ENCODE measurements around the gene ZNF608.

ZNF608 gene

GRCh38 chr5:124736082-124736804 is 10.2 kb downstream of the ZNF608 start:
- DNase-seq, result no peak

DNA sequence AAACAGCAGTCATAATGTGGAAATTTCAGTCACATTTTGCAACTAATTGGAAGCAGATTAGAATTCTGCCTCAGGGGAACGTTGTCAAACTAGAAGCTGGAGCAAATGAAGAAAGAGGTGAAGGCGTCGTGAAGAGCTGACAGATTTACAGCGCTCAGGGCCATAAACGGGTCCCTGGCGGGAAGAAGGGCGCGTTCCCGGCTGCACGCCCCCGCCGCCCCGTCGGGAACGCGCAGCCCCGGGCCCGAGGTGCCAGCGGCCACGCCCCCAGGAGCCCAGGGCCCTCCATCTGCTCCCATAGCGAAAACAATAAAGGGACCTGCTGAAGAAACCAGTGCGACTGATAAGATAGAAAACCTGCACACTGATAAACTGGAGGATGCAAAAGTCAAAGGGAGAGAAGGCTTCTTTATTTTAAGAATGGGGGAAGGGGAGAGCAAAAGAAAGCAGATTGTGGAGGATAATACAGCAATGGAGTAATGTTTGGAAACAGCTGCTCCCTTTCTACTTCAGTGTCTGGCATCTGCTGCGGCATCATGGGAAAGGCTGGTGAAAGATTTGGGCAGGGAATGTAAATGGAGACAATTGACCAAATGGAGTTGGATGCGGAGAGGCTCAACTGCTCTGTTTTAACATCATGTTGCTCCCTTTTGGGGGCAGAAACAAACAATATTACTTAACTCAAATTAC is 11.1 kb downstream of the ZNF608 start:
- DNase-seq, result no peak

- no peak for DNase-seq
Observed at GRCh38 chr5:124734574-124735168, 11.8 kb downstream of the ZNF608 start.

- DNase-seq, result peak; percentile 53
Observed at GRCh38 chr5:124733329-124733650, 13.1 kb downstream of the ZNF608 start.

- DNase-seq, result peak; percentile 32
Observed at GRCh38 chr5:124732428-124733328, 13.8 kb downstream of the ZNF608 start.

DNA sequence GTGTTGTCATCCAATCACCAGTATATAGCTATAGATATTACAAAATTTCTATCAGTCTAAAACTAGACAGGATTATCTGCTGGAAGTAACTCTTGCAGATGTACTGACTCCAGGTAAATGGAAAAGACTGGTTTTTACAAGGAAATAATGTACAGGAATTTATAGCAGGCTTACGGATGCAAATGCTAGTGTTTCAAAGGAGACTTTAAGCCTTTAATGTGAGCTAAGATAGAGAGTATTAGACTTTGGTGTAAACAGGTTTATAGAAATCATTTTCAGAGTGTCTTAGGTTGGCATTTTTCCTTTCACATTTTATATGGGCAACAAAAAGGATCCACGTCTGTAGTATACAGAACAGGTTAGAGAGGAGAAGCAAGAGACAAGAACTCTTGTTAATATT is 16.1 kb downstream of the ZNF608 start:
- DNase-seq, result no peak

GRCh38 chr5:124729720-124730359 is 16.6 kb downstream of the ZNF608 start:
- no peak for DNase-seq

GRCh38 chr5:124728968-124729332 is 17.5 kb downstream of the ZNF608 start:
- no peak for DNase-seq

DNA sequence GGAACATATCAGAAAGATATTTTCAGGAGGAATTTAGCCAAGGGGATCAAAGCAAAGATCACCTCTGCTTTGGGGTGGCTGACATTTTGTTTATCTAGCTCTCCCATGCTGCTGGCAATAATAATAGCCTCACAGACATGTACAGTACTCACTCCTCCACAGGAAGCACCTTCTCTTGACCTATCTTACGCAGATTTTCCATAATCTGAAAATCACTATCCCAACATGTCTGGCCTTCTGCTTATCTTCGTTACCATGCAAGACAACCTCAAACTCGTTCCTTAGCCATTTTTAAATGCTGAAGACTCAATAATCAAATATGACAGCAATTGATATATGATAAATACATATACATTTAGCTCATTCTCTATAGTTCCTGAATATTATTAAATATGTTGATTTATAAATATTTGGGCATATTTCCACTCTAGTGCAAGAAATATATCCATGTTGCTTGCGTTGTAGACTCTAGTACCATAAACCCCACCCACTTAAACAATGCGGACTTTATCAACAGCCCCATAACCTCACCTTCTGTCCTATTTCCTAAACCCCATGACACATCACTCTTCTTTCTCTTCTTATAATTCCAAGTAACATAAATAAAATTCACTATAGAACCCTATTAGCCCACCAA is 18.0 kb downstream of the ZNF608 start:
- DNase-seq, result no peak

DNA sequence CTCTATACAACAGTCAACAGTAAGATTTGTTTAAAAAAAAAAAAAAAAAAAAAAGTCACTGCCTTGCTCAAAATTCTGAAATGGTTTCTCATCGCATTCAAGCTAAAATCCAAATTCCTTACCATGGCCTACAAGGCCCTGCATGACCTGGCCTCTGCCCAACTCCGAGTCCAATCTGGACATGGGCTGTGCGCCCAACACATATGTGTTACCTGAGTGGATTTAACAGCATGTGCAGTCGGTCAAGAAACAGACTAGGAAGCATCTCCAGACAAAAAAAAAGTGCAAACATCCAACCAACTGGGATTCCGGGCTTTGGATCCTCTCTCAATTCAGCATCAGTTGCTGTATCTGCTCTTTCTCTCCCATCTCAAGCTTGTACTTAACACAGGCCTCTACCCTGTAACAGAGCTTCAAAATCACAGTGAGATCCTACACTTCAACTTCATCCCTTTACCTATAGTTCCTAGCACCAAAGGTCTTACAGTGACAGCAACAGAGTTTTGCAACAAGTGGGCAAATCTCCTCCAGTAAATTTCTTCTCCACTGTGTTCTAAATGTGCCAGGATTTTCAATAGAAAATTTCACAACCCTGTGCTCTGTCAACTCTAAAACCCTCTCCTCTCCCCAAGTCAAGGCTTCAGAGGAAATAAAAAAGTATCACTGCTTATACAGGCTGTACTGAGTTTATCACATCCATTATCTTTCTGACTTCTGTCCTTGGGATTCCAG is 19.6 kb downstream of the ZNF608 start:
- DNase-seq, result no peak

DNA sequence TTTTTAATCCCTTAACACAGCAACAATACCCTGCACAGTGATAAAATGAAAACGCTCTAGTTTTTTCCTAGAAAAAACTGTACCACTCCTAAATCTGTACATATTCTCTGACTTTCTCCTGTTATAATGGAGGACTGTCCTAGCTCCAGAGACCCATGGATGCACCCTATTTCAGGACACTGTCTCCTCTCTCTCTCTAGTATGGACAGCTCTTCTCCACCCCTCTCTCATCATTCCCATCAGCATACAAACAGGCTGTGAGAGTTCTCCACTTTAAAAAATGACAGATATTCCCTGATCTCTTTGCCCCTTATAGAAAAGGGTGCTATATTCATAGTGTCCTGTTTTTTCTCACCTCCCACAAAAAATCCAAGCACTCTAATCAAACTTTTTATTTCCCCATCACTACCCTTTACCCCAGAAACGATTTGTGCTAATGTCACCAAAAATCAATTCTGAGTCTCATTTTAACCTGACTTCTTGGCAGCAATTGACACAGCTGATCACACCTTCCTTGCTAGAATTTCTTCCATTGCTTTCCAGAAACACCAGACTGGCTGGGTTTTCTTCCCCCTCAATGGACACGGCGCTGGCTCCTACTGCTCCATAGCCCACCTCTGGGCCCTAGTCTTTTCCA is 20.7 kb downstream of the ZNF608 start:
- no peak for DNase-seq

DNA sequence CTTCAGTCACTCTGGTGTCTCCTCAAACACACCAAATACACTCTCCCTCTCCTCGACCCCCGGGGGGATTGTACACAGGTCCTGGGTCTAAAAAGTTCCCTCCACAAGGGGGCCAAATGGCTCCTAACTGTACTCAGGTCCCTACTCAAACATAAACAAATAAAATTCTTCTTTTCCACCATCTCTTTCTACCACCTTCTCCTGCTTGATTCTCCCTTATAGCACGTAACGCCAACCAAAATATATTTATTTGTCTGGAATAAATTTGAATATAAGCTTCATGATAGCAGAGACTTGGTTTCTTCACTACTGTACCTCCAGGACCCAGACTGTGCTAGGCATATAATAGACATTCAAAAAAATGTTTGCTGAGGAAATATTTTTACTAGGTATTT is 21.4 kb downstream of the ZNF608 start:
- peak; percentile 7 for DNase-seq

- no peak for DNase-seq
Observed at GRCh38 chr5:124724357-124725039, 21.9 kb downstream of the ZNF608 start.

GRCh38 chr5:124721229-124721735 is 25.2 kb downstream of the ZNF608 start:
- peak; percentile 34 for DNase-seq

DNA sequence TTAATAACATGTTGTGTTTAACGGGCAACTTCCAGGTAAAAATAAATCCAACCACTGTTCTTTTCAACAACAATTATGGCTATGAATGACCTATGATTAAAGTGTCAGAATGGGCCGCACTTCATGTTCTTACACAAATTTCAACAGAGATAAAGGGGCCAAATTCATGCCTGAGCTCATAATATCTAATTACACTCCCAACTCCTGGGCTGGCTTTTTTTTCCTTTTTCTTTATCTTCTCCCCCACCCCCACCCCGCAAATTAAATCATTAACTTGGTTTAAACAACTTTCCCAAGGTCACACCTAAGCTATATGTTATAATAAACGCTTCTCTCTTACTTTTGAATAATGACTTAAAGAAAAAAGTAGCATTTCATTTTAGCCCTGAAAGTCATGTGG is 25.8 kb downstream of the ZNF608 start:
- DNase-seq, result peak; percentile 16

GRCh38 chr5:124719113-124719967 is 27.1 kb downstream of the ZNF608 start:
- DNase-seq, result no peak

- DNase-seq, result no peak
Observed at GRCh38 chr5:124718380-124718789, 28.1 kb downstream of the ZNF608 start.

DNA sequence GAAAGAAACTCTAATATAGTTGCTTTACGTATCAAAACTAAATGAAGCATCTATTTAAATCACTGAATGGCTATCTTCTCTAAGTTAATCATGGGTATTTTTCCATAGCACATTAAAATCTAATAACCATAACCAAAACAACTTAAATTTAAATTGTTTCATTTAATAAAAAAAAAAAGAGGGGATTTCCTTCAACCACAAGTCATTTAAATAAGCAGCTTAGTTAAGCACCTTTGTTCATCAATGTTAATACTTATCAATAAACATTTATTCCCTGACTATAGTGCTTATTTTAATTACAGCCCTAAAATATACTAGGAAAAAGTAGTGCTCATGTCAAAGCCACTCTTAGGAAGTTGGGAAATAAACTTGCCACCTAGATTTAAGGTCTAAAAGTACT is 30.3 kb downstream of the ZNF608 start:
- no peak for DNase-seq

DNA sequence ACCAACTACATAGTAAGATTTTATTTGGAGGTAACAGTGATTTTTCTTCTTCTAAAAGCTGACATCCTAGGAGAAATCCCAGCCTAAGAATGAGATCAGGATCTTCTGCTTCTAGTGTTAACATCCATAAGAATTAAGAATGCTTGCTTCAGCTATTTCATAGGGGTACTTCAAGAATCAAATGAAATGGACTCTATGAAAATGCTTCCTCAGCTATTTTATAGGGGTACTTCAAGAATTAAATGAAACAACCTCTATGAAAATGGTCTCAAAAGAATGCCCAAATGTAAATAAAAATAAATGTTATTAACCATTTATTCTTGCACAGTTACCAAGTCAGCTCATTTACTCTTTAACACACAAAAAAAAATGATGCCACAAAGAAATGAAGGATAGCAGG is 31.5 kb downstream of the ZNF608 start:
- no peak for DNase-seq

Data from NCI-H146 (cell line).